ENCODE results near the gene CRABP1. TPM values are rescaled to one million over a fixed set of nuclear protein-coding genes. Genes with fewer than 3 reads are reported as not detected.

CRABP1 gene
- total and polyA plus RNA-seq, 10 of the 15 experiments (the other 5 are each of a cell fraction or from before 2014, with no cell fraction given) = 0.21 to 0.41 TPM; not detected in 8

DNA sequence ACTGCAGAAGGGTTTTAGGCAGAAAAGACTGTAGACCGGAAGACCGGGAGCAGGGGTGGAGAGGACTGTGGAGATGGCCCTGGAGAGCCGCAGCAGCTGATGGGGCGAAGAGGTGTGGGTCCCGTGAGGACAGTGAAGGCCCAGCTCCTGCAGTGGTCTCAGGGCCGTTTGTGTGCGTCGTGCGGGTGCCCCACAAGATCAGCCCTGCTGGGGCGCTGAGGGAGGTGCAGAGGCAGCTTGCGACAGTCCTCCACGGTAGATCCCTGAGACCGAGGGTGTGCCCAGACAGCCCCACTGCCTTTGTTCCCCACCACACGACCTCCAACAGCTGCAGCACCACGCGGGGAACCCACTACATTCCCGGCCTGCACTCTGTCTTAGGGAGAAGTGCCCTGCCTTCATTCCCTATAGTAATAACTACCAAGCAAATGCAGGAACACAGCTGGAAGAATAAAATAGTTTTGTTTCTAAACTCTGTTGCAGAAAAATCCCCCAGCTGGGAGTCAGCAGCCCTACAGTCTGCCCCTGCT is 19.0 kb upstream of the CRABP1 start:
- ChIA-PET RAD21 (ENCODE audit: unreplicated experiment) (interaction anchor here (0.7 kb wide), 1 partner anchor 102 kb away, joined by 3 read pairs; no protein-coding TSS in a partner anchor), SMC1A (ENCODE audit: uncharacterized antibody, unreplicated experiment) (interaction anchor here (1.9 kb wide), 1 partner anchor 13 kb away, joined by 6 read pairs; no protein-coding TSS in a partner anchor), POLR2A (no interaction called here), CTCF (interaction anchor here (0.6 to 1.5 kb wide), 4 partner anchors 10 to 415 kb away, joined by 3 read pairs; no protein-coding TSS in a partner anchor)
- ATAC-seq (no peak), FAIRE-seq (no peak), DNase-seq (ENCODE audit: low read depth, low spot score) (no peak)
- in situ Hi-C loops (cut with MboI) (no loop called here), intact Hi-C loops (cut with micrococcal nuclease; ENCODE audit: unreplicated experiment) (no loop called here)
- Histone ChIP-seq H3K27me3 (replicated peaks in 1 of 2; ENCODE audit: control insufficient read depth in 2 of 2, insufficient read depth in 2 of 2, low read length in 1 of 2) (0 out of 4 replicates have a peak, but pooled peaks cover 0 to 1% of the 10 kb centered on the region in 2 experiments), H3K36me3 (ENCODE audit: control insufficient read depth in 2 of 2, insufficient read depth in 2 of 2, low read length in 1 of 2) (no peaks in the 10 kb centered on the region), H3K27ac (ENCODE audit: control insufficient read depth, insufficient read depth) (no peak overlapping the region), H3K9ac (ENCODE audit: control insufficient read depth, insufficient read depth, low read length) (no peak overlapping the region), H2AFZ (ENCODE audit: control insufficient read depth, low read depth, low read length) (no peak overlapping the region), H4K20me1 (ENCODE audit: control insufficient read depth, insufficient read depth) (no peaks in the 10 kb centered on the region), H3K9me3 (replicated peaks; ENCODE audit: control insufficient read depth, insufficient read depth, low read length) (no peaks in the 10 kb centered on the region), H3K79me2 (ENCODE audit: control insufficient read depth, insufficient read depth, low read length) (no peaks in the 10 kb centered on the region), H3K4me3 (no peak overlapping the region), H3K4me1 (ENCODE audit: control insufficient read depth, insufficient read depth, low read length) (no peaks in the 10 kb centered on the region; the same call in 1 of the 2 replicates), H3K4me2 (ENCODE audit: control insufficient read depth, insufficient read depth) (no peak overlapping the region)
- TF ChIP-seq RELA (IDR thresholded peaks at IDR 0.05; ENCODE audit: borderline replicate concordance, partially characterized antibody) = no peak
- no peak for TF ChIP-seq SREBF1 (IDR thresholded peaks at IDR 0.05; ENCODE audit: low read length)
- no peak for TF ChIP-seq EP300 (IDR thresholded peaks at IDR 0.05; ENCODE audit: borderline replicate concordance in 1 of 2, control insufficient read depth in 1 of 2, low read depth in 2 of 2, low read length in 2 of 2)
- no peak for TF ChIP-seq CHD2 (IDR thresholded peaks at IDR 0.05; ENCODE audit: borderline replicate concordance, low read depth, low read length)
- TF ChIP-seq NR2C1 (IDR thresholded peaks at IDR 0.05) = no peak
- TF ChIP-seq, protein P1, sequence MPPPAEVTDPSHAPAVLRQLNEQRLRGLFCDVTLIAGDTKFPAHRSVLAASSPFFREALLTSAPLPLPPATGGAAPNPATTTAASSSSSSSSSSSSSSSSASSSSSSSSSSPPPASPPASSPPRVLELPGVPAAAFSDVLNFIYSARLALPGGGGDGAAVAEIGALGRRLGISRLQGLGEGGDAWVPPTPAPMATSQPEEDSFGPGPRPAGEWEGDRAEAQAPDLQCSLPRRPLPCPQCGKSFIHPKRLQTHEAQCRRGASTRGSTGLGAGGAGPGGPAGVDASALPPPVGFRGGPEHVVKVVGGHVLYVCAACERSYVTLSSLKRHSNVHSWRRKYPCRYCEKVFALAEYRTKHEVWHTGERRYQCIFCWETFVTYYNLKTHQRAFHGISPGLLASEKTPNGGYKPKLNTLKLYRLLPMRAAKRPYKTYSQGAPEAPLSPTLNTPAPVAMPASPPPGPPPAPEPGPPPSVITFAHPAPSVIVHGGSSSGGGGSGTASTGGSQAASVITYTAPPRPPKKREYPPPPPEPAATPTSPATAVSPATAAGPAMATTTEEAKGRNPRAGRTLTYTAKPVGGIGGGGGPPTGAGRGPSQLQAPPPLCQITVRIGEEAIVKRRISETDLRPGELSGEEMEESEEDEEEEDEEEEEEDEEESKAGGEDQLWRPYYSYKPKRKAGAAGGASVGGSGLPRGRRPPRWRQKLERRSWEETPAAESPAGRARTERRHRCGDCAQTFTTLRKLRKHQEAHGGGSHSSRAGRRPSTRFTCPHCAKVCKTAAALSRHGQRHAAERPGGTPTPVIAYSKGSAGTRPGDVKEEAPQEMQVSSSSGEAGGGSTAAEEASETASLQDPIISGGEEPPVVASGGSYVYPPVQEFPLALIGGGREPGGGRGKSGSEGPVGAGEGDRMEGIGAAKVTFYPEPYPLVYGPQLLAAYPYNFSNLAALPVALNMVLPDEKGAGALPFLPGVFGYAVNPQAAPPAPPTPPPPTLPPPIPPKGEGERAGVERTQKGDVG (CRISPR knock-in tag; IDR thresholded peaks at IDR 0.05) = no peak
- TF ChIP-seq HDAC6 (IDR thresholded peaks at IDR 0.05; ENCODE audit: unreplicated experiment) = no peak
- TF ChIP-seq MEF2A (IDR thresholded peaks at IDR 0.05; ENCODE audit: insufficient read depth, low read depth, low read length) = no peak
- TF ChIP-seq EGR1 (IDR thresholded peaks at IDR 0.05; ENCODE audit: borderline replicate concordance in 1 of 2, low read depth in 2 of 2, low read length in 2 of 2) = no peak
- TF ChIP-seq SKIL (IDR thresholded peaks at IDR 0.05; ENCODE audit: low read depth, poor library complexity, severe bottlenecking) = no peak
- no peak for TF ChIP-seq JUND (IDR thresholded peaks at IDR 0.05; ENCODE audit: low read depth, low read length)
- TF ChIP-seq, protein P2, sequence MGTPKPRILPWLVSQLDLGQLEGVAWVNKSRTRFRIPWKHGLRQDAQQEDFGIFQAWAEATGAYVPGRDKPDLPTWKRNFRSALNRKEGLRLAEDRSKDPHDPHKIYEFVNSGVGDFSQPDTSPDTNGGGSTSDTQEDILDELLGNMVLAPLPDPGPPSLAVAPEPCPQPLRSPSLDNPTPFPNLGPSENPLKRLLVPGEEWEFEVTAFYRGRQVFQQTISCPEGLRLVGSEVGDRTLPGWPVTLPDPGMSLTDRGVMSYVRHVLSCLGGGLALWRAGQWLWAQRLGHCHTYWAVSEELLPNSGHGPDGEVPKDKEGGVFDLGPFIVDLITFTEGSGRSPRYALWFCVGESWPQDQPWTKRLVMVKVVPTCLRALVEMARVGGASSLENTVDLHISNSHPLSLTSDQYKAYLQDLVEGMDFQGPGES (IDR thresholded peaks at IDR 0.05) = no peak
- TF ChIP-seq PML (IDR thresholded peaks at IDR 0.05; ENCODE audit: low read length) = no peak
- no peak for TF ChIP-seq NBN (IDR thresholded peaks at IDR 0.05)
- TF ChIP-seq SREBF2 (IDR thresholded peaks at IDR 0.05; ENCODE audit: low read length) = no peak
- TF ChIP-seq CREB1 (IDR thresholded peaks at IDR 0.05; ENCODE audit: low read depth) = no peak
- no TSS peak for BruUV-seq (replicated peaks)
- 48% methylated on average over 17 of the region's 17 CpGs for WGBS (ENCODE audit: insufficient coverage, insufficient replicate concordance, low lambda C conversion rate, missing lambda C conversion rate)

All from GM12878 (cell line).